GM19043 (cell line): ENCODE measurements around the gene MRPL22.
A peak's percentile ranks its signal among the peaks of the same experiment; 100 is the strongest.
"Not testable (repeated sequence)": the region's sequence is repeated elsewhere in the genome, so short reads cannot be mapped to it uniquely, and the experiment has no call there.

Experiments used
- ATAC-seq: cut with Tn5 transposase; IDR thresholded peaks from one replicate; pipeline ENCODE4 v1.9.1; 2021; ENCODE audit warnings: low read depth; ENCODE audit not compliant: unreplicated experiment

Gene MRPL22

GRCh38 chr5:154939387-154939786 lies 1.5 kb upstream of the MRPL22 start:
- ATAC-seq = not testable (repeated sequence)

GRCh38 chr5:154940375-154940771 lies 500 bp upstream of the MRPL22 start:
- ATAC-seq = no peak

GRCh38 chr5:154943527-154943926 lies 2.7 kb downstream of the MRPL22 start:
- no peak for ATAC-seq

- no peak for ATAC-seq
Observed at GRCh38 chr5:154944716-154945115, 3.8 kb downstream of the MRPL22 start.

GRCh38 chr5:154945695-154946301 lies 4.9 kb downstream of the MRPL22 start:
- no peak for ATAC-seq

- ATAC-seq = no peak
Observed at GRCh38 chr5:154947778-154948177, 6.9 kb downstream of the MRPL22 start.

- ATAC-seq = no peak
Observed at GRCh38 chr5:154948313-154948712, 7.4 kb downstream of the MRPL22 start.

GRCh38 chr5:154949781-154950180 lies 8.9 kb downstream of the MRPL22 start:
- no peak for ATAC-seq

GRCh38 chr5:154956712-154957111 lies 15.8 kb downstream of the MRPL22 start:
- no peak for ATAC-seq

GRCh38 chr5:154962494-154962893 lies 21.6 kb downstream of the MRPL22 start:
- peak; percentile 98 for ATAC-seq

- no peak for ATAC-seq
Observed at GRCh38 chr5:154966081-154966841, 25.4 kb downstream of the MRPL22 start.

GRCh38 chr5:154966874-154967273 lies 26.0 kb downstream of the MRPL22 start:
- no peak for ATAC-seq

- no peak for ATAC-seq
Observed at GRCh38 chr5:154967421-154968024, 26.6 kb downstream of the MRPL22 start.

GRCh38 chr5:154968953-154969352 lies 28.1 kb downstream of the MRPL22 start:
- no peak for ATAC-seq

GRCh38 chr5:154970759-154971158 lies 29.9 kb downstream of the MRPL22 start:
- no peak for ATAC-seq

GRCh38 chr5:154971501-154971900 lies 30.6 kb downstream of the MRPL22 start:
- no peak for ATAC-seq

- no peak for ATAC-seq
Observed at GRCh38 chr5:154972476-154973080, 31.7 kb downstream of the MRPL22 start.

GRCh38 chr5:154976082-154976481 lies 35.2 kb downstream of the MRPL22 start:
- ATAC-seq = not testable (repeated sequence)

- ATAC-seq = no peak
Observed at GRCh38 chr5:154977409-154977808, 36.5 kb downstream of the MRPL22 start.

GRCh38 chr5:154978294-154978693 lies 37.4 kb downstream of the MRPL22 start:
- not testable (repeated sequence) for ATAC-seq

- no peak for ATAC-seq
Observed at GRCh38 chr5:154984946-154985516, 44.2 kb downstream of the MRPL22 start.
